ENCODE data around the gene RARS2. TPM values are rescaled to one million over a fixed set of nuclear protein-coding genes. Genes with fewer than 3 reads are reported as not detected.

The RARS2 gene
- total RNA-seq, 4 donors from 2014 or later: 26.4 to 48.5 (median 44.8) TPM

GRCh38 chr6:87541744-87542143 lies 48.0 kb downstream of the RARS2 start:
- Histone ChIP-seq H3K27ac (no peak overlapping the region), H3K27me3 (no peaks in the 10 kb centered on the region), H3K4me1 (no peaks in the 10 kb centered on the region), H3K4me3 (no peak overlapping the region), H3K36me3 (peaks cover 0 to 75% (median 0%) of the 10 kb centered on the region in 3 donors), H3K9me3 (no peaks in the 10 kb centered on the region)
- no peak for DNase-seq
- TF ChIP-seq CTCF (IDR thresholded peaks at IDR 0.05): no peak
- TF ChIP-seq POLR2A (IDR thresholded peaks at IDR 0.05): no peak

GRCh38 chr6:87541041-87541440 lies 48.7 kb downstream of the RARS2 start:
- Histone ChIP-seq H3K36me3 (peaks cover 0 to 75% (median 0%) of the 10 kb centered on the region in 3 donors), H3K27ac (no peak overlapping the region), H3K27me3 (no peaks in the 10 kb centered on the region), H3K4me1 (no peaks in the 10 kb centered on the region), H3K4me3 (no peak overlapping the region), H3K9me3 (no peaks in the 10 kb centered on the region)
- DNase-seq: no peak
- no peak for TF ChIP-seq CTCF (IDR thresholded peaks at IDR 0.05)
- no peak for TF ChIP-seq POLR2A (IDR thresholded peaks at IDR 0.05)

- TF ChIP-seq CTCF (IDR thresholded peaks at IDR 0.05) (no peak), POLR2A (IDR thresholded peaks at IDR 0.05) (no peak)
- H3K27ac ChIP-seq: no peak overlapping the region
- peaks cover 0 to 70% (median 0%) of the 10 kb centered on the region in 3 donors for H3K36me3 ChIP-seq
- DNase-seq: no peak
- H3K27me3 ChIP-seq: no peaks in the 10 kb centered on the region
- H3K9me3 ChIP-seq: no peaks in the 10 kb centered on the region
- H3K4me3 ChIP-seq: no peak overlapping the region
- no peaks in the 10 kb centered on the region for H3K4me1 ChIP-seq
These were observed 49.2 kb downstream of the RARS2 start for GRCh38 chr6:87540539-87540938.

GRCh38 chr6:87539554-87539953 lies 50.2 kb downstream of the RARS2 start:
- Histone ChIP-seq H3K4me3 (no peak overlapping the region), H3K9me3 (no peaks in the 10 kb centered on the region), H3K27me3 (no peaks in the 10 kb centered on the region), H3K4me1 (no peaks in the 10 kb centered on the region), H3K27ac (no peak overlapping the region), H3K36me3 (peaks cover 0 to 66% (median 0%) of the 10 kb centered on the region in 3 donors)
- no peak for DNase-seq
- TF ChIP-seq CTCF (IDR thresholded peaks at IDR 0.05) (no peak), POLR2A (IDR thresholded peaks at IDR 0.05) (no peak)

- no peak for TF ChIP-seq CTCF (IDR thresholded peaks at IDR 0.05)
- TF ChIP-seq POLR2A (IDR thresholded peaks at IDR 0.05): no peak
- no peak for DNase-seq
- H3K36me3 ChIP-seq: peaks cover 0 to 60% (median 0%) of the 10 kb centered on the region in 3 donors
These were observed 51.1 kb downstream of the RARS2 start for GRCh38 chr6:87538510-87539260.

More at GRCh38 chr6:87538510-87539260, 51.1 kb downstream of the RARS2 start:
- Histone ChIP-seq H3K27ac (no peak overlapping the region), H3K9me3 (no peaks in the 10 kb centered on the region), H3K4me1 (no peaks in the 10 kb centered on the region), H3K4me3 (no peak overlapping the region), H3K27me3 (no peaks in the 10 kb centered on the region)
